Fibroblast of upper back skin (primary cell): ENCODE measurements around the gene AZIN2.
A peak's percentile ranks its signal among the peaks of the same experiment; 100 is the strongest.
"Not testable (repeated sequence)": the region's sequence is repeated elsewhere in the genome, so short reads cannot be mapped to it uniquely, and the experiment has no call there.

Experiments used
- DNase-seq: peaks from one replicate; pipeline ENCODE4 v3.0.0-alpha.2; 2013

AZIN2 gene

GRCh38 chr1:33080885-33081553 lies at the start of gene AZIN2:
Gene AZIN2 (plus strand): TSS chr1:33081153. CDS start chr1:33082250, 1,097 bp downstream.
- peak; percentile 95 for DNase-seq

DNA sequence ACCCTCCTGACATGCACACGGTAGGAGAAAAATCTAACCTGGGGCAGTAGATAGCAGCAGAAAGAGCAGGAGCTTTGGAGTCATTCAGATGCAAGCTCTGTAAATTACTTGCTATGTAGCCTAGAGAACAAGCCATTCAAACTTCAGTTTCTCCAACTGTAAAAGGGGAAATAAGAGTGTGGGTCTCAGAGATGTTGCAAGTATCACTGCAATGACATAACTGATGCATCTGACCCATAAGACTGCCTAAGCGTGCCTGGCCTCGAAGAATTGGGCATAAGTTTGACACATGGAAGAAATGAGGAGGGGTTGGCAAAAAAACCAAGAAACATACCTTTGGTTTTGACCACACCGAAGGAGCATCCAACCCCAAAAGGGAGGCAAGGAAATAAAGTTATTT lies 49.4 kb upstream of the AZIN2 start:
- no peak for DNase-seq

DNA sequence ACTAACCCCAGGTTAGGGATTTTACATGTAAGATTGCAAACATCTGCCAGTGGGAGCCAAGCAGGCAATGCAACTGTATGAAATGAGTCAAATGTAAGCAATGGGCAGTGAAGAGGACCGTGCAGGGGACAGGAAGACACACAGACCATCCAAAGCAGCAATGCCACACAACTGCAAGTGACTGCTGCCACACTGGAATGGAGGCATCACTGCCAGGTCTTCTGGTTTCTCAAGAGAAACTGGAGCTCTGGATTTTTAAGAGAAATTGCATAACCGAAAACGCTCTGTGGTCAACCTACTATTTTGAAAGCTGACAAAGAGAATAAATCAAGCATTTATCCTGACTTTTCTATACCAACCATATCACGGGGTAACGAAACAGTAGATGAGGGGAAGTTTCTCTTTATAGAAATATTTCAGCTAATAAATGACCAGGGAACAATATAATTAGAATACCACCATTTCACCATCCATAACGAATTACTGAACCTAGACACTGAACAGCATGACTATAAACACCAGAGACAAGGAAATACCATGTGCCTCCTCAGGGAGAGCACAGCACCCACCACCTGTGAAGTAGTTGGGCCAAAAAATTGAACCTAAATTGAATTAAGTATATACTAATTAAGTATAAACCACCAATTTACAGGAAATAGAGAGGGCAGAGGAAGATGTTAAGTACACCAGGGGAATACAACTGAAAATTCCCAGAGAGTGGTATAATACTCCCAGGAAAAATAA lies 48.7 kb upstream of the AZIN2 start:
- DNase-seq: no peak

DNA sequence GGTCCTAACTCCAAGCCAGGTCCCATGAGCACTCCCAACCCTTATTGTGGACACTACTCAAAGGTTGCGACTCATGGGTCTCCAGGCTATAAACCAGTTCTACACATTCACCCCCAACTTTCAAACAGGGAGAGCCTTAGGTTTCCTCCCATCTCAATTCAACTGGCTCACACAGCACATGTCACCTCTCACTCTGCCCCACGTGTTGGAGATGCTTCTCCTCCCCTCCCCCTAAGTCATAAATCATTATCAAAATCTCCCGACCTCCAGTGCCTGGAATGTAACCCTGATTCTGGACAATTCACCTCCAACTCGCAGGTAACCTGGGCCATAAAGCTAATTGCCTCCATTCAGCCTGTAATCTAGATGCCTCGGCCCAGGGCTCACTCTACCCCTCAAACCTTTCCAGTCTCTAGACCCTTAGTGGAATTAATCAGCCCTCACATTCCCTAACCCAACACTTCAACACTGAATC lies 44.9 kb upstream of the AZIN2 start:
- no peak for DNase-seq

GRCh38 chr1:33036526-33037503 lies 44.1 kb upstream of the AZIN2 start, which contains the start of gene AK2:
Gene AK2 (minus strand): TSS chr1:33036883. CDS start chr1:33036828, 55 bp downstream.
- peak; percentile 98 for DNase-seq

GRCh38 chr1:33039840-33040239 lies 41.1 kb upstream of the AZIN2 start:
- no peak for DNase-seq

DNA sequence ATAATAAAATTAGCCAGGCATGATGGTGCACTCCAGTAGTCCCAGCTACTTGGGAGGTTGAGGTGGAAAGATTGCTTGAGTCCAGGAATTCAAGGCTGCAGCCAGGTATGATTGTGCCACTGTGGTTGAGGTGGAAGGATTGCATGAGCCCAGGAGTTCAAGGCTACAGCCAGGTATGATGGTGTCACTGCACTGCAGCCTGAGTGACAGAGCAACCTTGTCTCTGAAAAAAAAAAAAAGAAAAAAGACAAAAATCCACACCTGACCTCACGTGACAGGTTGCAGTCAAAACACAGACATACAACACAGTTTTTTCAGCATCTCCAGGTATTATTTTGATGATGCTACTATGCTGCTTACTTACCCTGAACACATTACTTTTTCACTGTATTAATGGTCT lies 39.9 kb upstream of the AZIN2 start:
- no peak for DNase-seq

GRCh38 chr1:33042831-33043230 lies 38.1 kb upstream of the AZIN2 start:
- DNase-seq: no peak

- peak; percentile 30 for DNase-seq
Observed at GRCh38 chr1:33043267-33044092, 37.5 kb upstream of the AZIN2 start.

DNA sequence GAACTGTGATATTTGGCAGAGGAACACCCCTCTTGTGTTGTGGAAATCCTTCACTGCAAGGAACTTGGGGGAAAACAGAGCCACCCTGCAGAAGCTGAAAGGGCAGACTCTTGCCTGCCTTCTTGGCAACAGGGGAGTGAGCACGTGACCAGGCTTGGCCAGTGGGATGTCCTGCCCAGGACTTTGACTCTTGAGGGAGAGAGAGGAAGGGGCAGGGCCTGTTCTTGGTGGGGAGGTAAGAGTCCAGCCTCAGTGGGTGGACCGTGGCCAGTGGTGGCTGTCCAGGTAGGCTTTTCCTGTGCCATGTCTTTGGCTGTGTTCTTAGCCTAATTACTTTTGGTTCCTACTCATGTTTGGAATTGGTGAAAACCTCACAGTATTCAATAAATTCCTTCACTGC lies 35.7 kb upstream of the AZIN2 start:
- no peak for DNase-seq

GRCh38 chr1:33045814-33046213 lies 35.1 kb upstream of the AZIN2 start:
- no peak for DNase-seq

- DNase-seq: not testable (repeated sequence)
Observed at GRCh38 chr1:33046234-33046633, 34.7 kb upstream of the AZIN2 start.

GRCh38 chr1:33047290-33047689 lies 33.7 kb upstream of the AZIN2 start:
- no peak for DNase-seq

GRCh38 chr1:33047839-33048305 lies 33.1 kb upstream of the AZIN2 start:
- peak; percentile 39 for DNase-seq

GRCh38 chr1:33048426-33048825 lies 32.5 kb upstream of the AZIN2 start:
- no peak for DNase-seq

DNA sequence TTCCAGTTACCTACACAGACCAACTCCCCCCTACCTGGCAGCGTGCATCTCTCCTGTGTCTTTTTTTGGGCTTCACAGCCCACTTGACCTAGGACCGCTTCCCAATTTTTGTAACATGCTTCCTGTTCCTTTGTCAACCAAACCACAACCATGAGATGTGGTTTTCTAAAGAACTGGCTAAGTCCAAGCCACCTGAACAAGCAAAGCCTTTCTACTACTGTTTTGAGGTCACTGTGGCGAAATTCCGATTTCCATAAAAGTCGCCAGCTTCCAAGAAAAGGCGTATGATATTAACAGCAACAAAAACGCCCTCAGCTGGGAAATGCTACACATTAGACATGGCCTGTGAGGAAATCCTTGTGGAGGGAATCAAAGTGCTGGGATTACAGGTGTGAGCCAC lies 31.6 kb upstream of the AZIN2 start:
- no peak for DNase-seq

DNA sequence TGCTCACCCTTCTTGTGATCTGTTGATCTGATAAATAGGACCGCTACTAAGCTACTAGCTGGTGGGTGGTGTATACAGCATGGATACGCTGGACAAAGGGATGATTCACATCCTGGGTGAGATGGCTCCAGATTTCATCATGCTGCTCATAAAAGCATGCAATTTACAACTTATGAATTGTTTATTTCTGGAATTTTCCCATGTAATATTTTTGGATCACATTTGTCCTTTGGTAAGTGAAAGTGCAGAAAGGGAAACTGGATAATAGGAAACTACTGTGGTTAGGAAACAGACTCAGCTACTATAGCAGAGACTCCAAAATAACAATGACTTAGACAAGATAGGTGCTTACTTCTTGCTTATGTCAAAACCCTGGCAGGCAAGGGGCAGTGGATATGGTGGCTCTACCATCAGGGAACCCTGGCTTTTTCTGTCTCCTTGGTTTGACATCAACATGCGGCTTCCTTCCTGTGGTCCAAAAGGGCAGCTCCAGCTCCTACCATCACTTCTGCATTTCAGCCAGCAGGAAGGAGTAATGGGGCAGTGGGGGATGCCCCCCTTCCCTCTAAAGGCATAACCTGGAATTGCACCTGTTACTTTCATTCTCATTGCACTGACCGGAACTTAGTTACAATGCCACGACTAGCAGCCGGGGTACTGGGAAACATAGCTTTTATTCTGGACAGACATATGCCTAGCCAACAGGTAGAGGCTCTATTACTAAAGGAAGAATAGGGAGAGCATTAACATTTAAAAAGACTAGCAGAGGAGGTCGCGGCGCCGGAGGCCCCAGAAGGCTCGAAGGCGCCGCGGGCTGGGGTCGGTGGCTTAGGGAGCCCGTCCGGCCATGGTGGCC lies 30.5 kb upstream of the AZIN2 start:
- DNase-seq: peak; percentile 85

DNA sequence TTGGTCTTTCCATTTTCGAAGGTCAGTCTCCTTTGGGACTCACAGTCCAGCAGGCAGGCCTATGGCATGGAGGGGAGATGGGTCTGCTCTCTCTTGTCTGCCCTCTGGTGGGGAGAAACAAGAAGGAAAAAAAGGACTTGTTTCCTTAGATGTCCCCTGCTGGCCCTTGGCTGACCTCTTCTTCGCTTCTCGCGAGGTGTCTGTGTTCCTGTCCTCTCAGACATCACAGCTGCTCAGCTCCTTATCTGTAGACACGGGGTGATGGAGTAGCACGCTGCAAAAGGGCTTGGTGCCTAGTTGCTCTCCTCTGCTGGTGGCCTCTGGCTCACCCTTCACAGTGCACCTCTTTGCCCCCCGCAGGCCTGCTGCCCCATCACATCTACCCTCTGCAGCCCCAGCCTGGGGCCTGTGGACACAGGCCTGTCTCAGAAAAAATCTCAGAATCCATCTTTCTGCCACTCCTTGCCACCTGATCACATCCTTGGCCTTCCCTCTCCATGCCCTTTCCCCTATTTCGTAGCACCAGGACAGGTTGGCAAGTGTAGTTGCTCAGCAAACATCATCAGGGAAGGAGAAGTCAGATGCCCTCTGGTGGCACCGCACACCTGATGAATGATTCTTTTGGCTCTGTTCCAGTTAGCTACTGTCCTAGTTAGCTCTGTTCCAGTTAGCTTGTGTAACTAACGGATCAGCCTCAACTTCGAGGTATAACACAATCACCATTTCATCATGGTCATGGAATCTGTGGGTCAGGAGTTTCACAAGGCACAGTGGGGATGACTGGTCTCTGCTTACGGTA lies 25.5 kb upstream of the AZIN2 start:
- peak; percentile 78 for DNase-seq

GRCh38 chr1:33056426-33056825 lies 24.5 kb upstream of the AZIN2 start:
- DNase-seq: no peak

DNA sequence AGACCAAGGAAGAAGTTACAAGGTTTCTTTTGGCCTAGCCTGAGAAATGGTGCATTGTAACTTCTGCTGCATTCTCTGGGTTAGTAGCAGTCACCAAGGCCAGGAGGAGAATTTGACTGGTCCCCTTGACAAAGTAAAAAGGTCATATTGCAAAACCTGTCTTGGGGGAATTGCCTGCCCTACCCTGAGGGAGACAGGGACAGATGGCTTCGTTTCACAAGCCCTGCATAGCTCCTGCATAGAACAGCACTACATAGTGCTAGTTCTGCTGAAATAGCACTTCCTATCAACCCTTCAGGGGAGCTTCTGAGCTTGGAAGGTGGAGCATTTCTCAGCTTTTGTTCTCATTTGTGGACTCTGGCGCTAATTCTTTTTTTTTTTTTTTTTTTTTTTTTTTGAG lies 23.9 kb upstream of the AZIN2 start:
- no peak for DNase-seq
